A549 (cell line): Measurements from ENCODE around the gene HAO2.

Experiments used
- CHD2 ChIP-seq: fragments of 150-350 bp; IDR thresholded peaks from 2 replicates; pipeline ENCODE4 v1.6.1; 2014; ENCODE audit warnings: low read length; ENCODE audit not compliant: partially characterized antibody
- EP300 ChIP-seq, 2 experiments: fragments of >200 bp; sonication (Bioruptor Twin); formaldehyde crosslinking; IDR thresholded peaks; 2 replicates in 1 of 2; 3 replicates in 1 of 2; pipeline ENCODE4 v1.6.1; 2016 to 2017
- FOSL2 ChIP-seq, 2 experiments: fragments of 450-650 bp in 1 of 2; fragments of >200 bp in 1 of 2; sonication (Bioruptor Twin) in 1 of 2; formaldehyde crosslinking; IDR thresholded peaks; 2 replicates each; pipeline versions ENCODE4 v1.5.0 to v1.6.1; 2016 to 2020; ENCODE audit warnings: mild to moderate bottlenecking in 1 of 2, moderate library complexity in 1 of 2
- KDM5A ChIP-seq: fragments of 200-600 bp; sonication (generic); IDR thresholded peaks from 2 replicates; pipeline ENCODE4 v1.6.1; 2016; ENCODE audit warnings: antibody characterized with exemption, mild to moderate bottlenecking
- MAFK ChIP-seq: fragments of 450-650 bp; IDR thresholded peaks from 2 replicates; pipeline ENCODE4 v1.6.1; 2014; ENCODE audit not compliant: partially characterized antibody
- MAZ ChIP-seq: fragments of 150-350 bp; IDR thresholded peaks from 2 replicates; pipeline ENCODE4 v1.6.1; 2014; ENCODE audit warnings: antibody characterized with exemption, low read depth, low read length, borderline replicate concordance
- POLR2A ChIP-seq: IDR thresholded peaks from 2 replicates; pipeline ENCODE4 v1.6.1; 2012; ENCODE audit warnings: mild to moderate bottlenecking, low read length
- POLR2AphosphoS2 ChIP-seq: conservative IDR thresholded peaks from 2 replicates; pipeline ENCODE4 v1.6.1; 2012; ENCODE audit warnings: low read length, improper control_type of control experiment, inconsistent platforms
- SMC3 ChIP-seq: fragments of >200 bp; sonication (Bioruptor Twin); formaldehyde crosslinking; IDR thresholded peaks from 3 replicates; pipeline ENCODE4 v1.6.1; 2018; ENCODE audit warnings: inconsistent platforms
- TF ChIP-seq, protein P1 (sequence below): fragments of >200 bp; sonication (Bioruptor Twin); formaldehyde crosslinking; IDR thresholded peaks from 3 replicates; pipeline ENCODE4 v1.5.1; 2016
- TF ChIP-seq, protein P2 (sequence below): IDR thresholded peaks from 2 replicates; pipeline ENCODE4 v1.6.1; 2012
- TF ChIP-seq, protein P3 (sequence below): IDR thresholded peaks from 2 replicates; pipeline ENCODE4 v1.6.1; 2012; ENCODE audit warnings: low read depth, borderline replicate concordance

DNA sequence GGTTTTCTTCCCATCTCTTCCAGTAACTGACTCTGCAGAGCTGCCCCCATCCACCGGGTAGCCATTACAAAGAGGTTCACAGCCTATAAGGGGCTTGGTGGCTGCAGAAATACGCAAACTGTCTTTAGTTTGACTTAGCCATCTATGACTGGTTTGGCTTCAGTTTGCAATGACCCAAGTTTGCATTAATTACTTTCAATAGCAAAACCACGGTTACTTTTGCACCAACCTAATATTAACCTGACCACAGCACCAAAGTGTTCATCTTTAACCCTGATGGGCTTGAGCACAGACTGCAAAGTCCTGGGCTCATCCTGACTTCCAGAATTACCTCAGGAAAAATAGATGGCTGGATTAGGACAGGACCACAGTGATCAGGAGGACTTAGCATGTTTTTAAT lies 2.2 kb upstream of the HAO2 start:
- no peak for TF ChIP-seq MAFK
- TF ChIP-seq, protein P1, sequence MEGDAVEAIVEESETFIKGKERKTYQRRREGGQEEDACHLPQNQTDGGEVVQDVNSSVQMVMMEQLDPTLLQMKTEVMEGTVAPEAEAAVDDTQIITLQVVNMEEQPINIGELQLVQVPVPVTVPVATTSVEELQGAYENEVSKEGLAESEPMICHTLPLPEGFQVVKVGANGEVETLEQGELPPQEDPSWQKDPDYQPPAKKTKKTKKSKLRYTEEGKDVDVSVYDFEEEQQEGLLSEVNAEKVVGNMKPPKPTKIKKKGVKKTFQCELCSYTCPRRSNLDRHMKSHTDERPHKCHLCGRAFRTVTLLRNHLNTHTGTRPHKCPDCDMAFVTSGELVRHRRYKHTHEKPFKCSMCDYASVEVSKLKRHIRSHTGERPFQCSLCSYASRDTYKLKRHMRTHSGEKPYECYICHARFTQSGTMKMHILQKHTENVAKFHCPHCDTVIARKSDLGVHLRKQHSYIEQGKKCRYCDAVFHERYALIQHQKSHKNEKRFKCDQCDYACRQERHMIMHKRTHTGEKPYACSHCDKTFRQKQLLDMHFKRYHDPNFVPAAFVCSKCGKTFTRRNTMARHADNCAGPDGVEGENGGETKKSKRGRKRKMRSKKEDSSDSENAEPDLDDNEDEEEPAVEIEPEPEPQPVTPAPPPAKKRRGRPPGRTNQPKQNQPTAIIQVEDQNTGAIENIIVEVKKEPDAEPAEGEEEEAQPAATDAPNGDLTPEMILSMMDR, result no peak
- no peak for TF ChIP-seq POLR2A
- no peak for TF ChIP-seq POLR2AphosphoS2
- TF ChIP-seq KDM5A, result no peak
- no peak for TF ChIP-seq MAZ
- TF ChIP-seq FOSL2 (IDR thresholded peaks at IDR 0.05), result no peak
- no peak for TF ChIP-seq FOSL2 (CRISPR knock-in tag; IDR thresholded peaks at IDR 0.05)
- no peak for TF ChIP-seq SMC3
- TF ChIP-seq, protein P2, sequence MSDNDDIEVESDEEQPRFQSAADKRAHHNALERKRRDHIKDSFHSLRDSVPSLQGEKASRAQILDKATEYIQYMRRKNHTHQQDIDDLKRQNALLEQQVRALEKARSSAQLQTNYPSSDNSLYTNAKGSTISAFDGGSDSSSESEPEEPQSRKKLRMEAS, result no peak
- TF ChIP-seq, protein P3, sequence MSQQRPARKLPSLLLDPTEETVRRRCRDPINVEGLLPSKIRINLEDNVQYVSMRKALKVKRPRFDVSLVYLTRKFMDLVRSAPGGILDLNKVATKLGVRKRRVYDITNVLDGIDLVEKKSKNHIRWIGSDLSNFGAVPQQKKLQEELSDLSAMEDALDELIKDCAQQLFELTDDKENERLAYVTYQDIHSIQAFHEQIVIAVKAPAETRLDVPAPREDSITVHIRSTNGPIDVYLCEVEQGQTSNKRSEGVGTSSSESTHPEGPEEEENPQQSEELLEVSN, result no peak
- no peak for TF ChIP-seq EP300 (IDR thresholded peaks at IDR 0.05)
- no peak for TF ChIP-seq CHD2
